Mucosa of stomach (tissue), 1 donor: ENCODE results near the gene ATP9B.

Source experiments
- H3K27me3 ChIP-seq: one replicate; pipeline ENCODE4 v1.7.0; 2013; ENCODE audit warnings: mild to moderate bottlenecking, low read length; ENCODE audit not compliant: control insufficient read depth, insufficient read depth
- H3K36me3 ChIP-seq: one replicate; pipeline ENCODE4 v1.7.0; 2013; ENCODE audit warnings: low read length; ENCODE audit not compliant: control insufficient read depth, insufficient read depth
- H3K4me1 ChIP-seq: one replicate; pipeline ENCODE4 v1.7.0; 2013; ENCODE audit warnings: mild to moderate bottlenecking, low read length; ENCODE audit not compliant: control insufficient read depth, insufficient read depth
- H3K4me3 ChIP-seq: one replicate; pipeline ENCODE4 v1.7.0; 2013; ENCODE audit warnings: low read length
- H3K9ac ChIP-seq: one replicate; pipeline ENCODE4 v1.7.0; 2013; ENCODE audit warnings: mild to moderate bottlenecking, low read length, moderate library complexity
- H3K9me3 ChIP-seq: one replicate; pipeline ENCODE4 v1.7.0; 2013; ENCODE audit warnings: mild to moderate bottlenecking, low read length, moderate library complexity; ENCODE audit not compliant: control insufficient read depth
- donor health status: Pancreatic carcinoma.

The ATP9B gene

GRCh38 chr18:79426376-79427300, 357.4 kb downstream of the ATP9B start:
- H3K4me3 ChIP-seq = no peak overlapping the region
- no peaks in the 10 kb centered on the region for H3K9me3 ChIP-seq
- H3K27me3 ChIP-seq = no peaks in the 10 kb centered on the region
- H3K9ac ChIP-seq = no peak overlapping the region
- H3K4me1 ChIP-seq = no peaks in the 10 kb centered on the region
- no peaks in the 10 kb centered on the region for H3K36me3 ChIP-seq

- no peaks in the 10 kb centered on the region for H3K4me1 ChIP-seq
- H3K9me3 ChIP-seq = no peaks in the 10 kb centered on the region
- H3K36me3 ChIP-seq = no peaks in the 10 kb centered on the region
- no peak overlapping the region for H3K4me3 ChIP-seq
- no peak overlapping the region for H3K9ac ChIP-seq
- no peaks in the 10 kb centered on the region for H3K27me3 ChIP-seq
Observed at GRCh38 chr18:79427368-79428225, 358.4 kb downstream of the ATP9B start.
